ENCODE results near the gene PRR13. TPM values are rescaled to one million over a fixed set of nuclear protein-coding genes. Genes with fewer than 3 reads are reported as not detected.

Gene PRR13
- total and polyA plus RNA-seq, 2 of the 8 experiments (the other 6 are each of a cell fraction or from before 2014, with no cell fraction given): 82.9 to 185 TPM

DNA sequence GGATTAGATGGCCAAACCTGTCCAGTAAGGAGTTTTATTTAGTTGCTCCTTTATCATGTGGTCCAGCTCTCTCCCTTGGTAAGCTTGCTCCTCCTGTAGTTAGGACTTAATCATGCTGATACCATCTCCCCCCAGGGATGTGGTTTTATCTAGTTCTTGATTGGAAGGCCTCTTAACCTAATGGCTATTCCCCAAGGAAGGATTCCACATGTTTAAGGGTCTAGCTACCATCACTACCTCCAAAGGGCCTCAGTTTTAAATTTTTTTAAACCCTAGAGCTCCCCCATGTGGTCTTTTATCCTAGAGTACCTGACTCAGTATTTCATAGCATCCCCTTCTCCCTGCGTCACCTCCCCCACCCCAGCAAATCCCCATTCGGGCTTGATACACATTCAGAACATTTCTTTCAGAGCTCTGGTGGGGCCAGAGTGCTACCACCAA, 35.3 kb downstream of the PRR13 start (continued):
- no peak for TF ChIP-seq RFX5 (IDR thresholded peaks at IDR 0.05; ENCODE audit: borderline replicate concordance, low read depth, low read length)
- TF ChIP-seq SAP30 (IDR thresholded peaks at IDR 0.05; ENCODE audit: insufficient read depth, insufficient replicate concordance, low read length): no peak
- no peak for TF ChIP-seq GABPA (IDR thresholded peaks at IDR 0.05; ENCODE audit: borderline replicate concordance, insufficient read depth, low read length)
- TF ChIP-seq, protein P1, sequence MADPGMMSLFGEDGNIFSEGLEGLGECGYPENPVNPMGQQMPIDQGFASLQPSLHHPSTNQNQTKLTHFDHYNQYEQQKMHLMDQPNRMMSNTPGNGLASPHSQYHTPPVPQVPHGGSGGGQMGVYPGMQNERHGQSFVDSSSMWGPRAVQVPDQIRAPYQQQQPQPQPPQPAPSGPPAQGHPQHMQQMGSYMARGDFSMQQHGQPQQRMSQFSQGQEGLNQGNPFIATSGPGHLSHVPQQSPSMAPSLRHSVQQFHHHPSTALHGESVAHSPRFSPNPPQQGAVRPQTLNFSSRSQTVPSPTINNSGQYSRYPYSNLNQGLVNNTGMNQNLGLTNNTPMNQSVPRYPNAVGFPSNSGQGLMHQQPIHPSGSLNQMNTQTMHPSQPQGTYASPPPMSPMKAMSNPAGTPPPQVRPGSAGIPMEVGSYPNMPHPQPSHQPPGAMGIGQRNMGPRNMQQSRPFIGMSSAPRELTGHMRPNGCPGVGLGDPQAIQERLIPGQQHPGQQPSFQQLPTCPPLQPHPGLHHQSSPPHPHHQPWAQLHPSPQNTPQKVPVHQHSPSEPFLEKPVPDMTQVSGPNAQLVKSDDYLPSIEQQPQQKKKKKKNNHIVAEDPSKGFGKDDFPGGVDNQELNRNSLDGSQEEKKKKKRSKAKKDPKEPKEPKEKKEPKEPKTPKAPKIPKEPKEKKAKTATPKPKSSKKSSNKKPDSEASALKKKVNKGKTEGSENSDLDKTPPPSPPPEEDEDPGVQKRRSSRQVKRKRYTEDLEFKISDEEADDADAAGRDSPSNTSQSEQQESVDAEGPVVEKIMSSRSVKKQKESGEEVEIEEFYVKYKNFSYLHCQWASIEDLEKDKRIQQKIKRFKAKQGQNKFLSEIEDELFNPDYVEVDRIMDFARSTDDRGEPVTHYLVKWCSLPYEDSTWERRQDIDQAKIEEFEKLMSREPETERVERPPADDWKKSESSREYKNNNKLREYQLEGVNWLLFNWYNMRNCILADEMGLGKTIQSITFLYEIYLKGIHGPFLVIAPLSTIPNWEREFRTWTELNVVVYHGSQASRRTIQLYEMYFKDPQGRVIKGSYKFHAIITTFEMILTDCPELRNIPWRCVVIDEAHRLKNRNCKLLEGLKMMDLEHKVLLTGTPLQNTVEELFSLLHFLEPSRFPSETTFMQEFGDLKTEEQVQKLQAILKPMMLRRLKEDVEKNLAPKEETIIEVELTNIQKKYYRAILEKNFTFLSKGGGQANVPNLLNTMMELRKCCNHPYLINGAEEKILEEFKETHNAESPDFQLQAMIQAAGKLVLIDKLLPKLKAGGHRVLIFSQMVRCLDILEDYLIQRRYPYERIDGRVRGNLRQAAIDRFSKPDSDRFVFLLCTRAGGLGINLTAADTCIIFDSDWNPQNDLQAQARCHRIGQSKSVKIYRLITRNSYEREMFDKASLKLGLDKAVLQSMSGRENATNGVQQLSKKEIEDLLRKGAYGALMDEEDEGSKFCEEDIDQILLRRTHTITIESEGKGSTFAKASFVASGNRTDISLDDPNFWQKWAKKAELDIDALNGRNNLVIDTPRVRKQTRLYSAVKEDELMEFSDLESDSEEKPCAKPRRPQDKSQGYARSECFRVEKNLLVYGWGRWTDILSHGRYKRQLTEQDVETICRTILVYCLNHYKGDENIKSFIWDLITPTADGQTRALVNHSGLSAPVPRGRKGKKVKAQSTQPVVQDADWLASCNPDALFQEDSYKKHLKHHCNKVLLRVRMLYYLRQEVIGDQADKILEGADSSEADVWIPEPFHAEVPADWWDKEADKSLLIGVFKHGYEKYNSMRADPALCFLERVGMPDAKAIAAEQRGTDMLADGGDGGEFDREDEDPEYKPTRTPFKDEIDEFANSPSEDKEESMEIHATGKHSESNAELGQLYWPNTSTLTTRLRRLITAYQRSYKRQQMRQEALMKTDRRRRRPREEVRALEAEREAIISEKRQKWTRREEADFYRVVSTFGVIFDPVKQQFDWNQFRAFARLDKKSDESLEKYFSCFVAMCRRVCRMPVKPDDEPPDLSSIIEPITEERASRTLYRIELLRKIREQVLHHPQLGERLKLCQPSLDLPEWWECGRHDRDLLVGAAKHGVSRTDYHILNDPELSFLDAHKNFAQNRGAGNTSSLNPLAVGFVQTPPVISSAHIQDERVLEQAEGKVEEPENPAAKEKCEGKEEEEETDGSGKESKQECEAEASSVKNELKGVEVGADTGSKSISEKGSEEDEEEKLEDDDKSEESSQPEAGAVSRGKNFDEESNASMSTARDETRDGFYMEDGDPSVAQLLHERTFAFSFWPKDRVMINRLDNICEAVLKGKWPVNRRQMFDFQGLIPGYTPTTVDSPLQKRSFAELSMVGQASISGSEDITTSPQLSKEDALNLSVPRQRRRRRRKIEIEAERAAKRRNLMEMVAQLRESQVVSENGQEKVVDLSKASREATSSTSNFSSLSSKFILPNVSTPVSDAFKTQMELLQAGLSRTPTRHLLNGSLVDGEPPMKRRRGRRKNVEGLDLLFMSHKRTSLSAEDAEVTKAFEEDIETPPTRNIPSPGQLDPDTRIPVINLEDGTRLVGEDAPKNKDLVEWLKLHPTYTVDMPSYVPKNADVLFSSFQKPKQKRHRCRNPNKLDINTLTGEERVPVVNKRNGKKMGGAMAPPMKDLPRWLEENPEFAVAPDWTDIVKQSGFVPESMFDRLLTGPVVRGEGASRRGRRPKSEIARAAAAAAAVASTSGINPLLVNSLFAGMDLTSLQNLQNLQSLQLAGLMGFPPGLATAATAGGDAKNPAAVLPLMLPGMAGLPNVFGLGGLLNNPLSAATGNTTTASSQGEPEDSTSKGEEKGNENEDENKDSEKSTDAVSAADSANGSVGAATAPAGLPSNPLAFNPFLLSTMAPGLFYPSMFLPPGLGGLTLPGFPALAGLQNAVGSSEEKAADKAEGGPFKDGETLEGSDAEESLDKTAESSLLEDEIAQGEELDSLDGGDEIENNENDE (IDR thresholded peaks at IDR 0.05; ENCODE audit: insufficient replicate concordance, low read length): no peak
- no peak for TF ChIP-seq ASH2L (IDR thresholded peaks at IDR 0.05; ENCODE audit: low read length)
- no peak for TF ChIP-seq BRCA1 (IDR thresholded peaks at IDR 0.05; ENCODE audit: low read depth, low read length)
- no peak for TF ChIP-seq JUN (IDR thresholded peaks at IDR 0.05; ENCODE audit: low read depth, low read length)
- no peak for TF ChIP-seq KDM5A (IDR thresholded peaks at IDR 0.05; ENCODE audit: low read length)
- no peak for TF ChIP-seq JUND (IDR thresholded peaks at IDR 0.05; ENCODE audit: low read length)
- TF ChIP-seq TEAD4 (IDR thresholded peaks at IDR 0.05; ENCODE audit: low read depth, low read length): no peak
- no peak for TF ChIP-seq BACH1 (IDR thresholded peaks at IDR 0.05; ENCODE audit: low read length)
- no peak for TF ChIP-seq TBP (IDR thresholded peaks at IDR 0.05; ENCODE audit: low read depth, low read length)
- TF ChIP-seq, protein P2, sequence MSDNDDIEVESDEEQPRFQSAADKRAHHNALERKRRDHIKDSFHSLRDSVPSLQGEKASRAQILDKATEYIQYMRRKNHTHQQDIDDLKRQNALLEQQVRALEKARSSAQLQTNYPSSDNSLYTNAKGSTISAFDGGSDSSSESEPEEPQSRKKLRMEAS (IDR thresholded peaks at IDR 0.05): no peak
